ENCODE data around the gene SMPX. TPM values are rescaled to one million over a fixed set of nuclear protein-coding genes. Genes with fewer than 3 reads are reported as not detected.

Gene SMPX
- total and polyA plus RNA-seq, 2 donors (not counting 1 experiment from before 2014, with no cell fraction given): not detected

DNA sequence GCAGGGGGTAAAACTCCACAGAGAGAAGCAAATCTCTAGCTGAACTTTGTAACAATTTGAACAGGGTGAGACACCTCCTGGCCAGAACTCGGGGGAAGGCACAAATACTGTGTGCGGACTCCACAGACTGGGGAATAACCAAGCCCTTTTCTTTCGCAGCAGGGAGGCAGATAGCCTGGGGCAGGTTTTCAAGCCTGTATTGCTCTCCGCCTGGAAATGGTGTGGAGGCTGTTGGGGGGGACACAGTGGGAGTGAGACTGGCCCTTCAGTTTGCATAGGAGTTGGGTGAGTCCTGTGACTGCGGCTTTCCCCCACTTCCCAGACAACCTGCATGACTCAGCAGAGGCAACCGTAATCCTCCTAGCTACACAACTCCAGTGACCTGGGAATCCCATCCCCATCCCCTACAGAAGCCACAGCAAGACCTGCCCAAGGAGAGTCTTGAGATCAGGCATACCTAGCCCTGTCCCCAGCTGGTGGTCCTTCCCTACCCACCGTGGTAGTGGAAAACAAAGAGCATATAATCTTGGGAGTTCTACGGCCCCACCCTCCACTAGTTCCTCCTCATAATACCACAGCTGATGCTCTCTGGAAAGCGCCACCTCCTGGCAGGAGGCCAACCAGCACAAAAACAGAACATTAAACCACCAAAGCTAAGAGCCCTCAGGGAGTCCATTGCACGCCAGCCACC is 12.9 kb upstream of the SMPX start:
- Histone ChIP-seq H3K36me3 (ENCODE audit: control insufficient read depth, insufficient read depth, low read length) (no peaks in the 10 kb centered on the region), H3K27me3 (ENCODE audit: control insufficient read depth, insufficient read depth, low read length) (no peaks in the 10 kb centered on the region), H3K4me3 (replicated peaks in 1 of 4; ENCODE audit: control extremely low read depth in 1 of 4, insufficient read depth in 1 of 4, low read depth in 3 of 4, low read length in 4 of 4) (no peak overlapping the region), H3K4me2 (ENCODE audit: extremely low read depth, insufficient read depth, low read length) (no peak overlapping the region), H3K79me2 (ENCODE audit: control insufficient read depth, insufficient read depth, low read length) (no peaks in the 10 kb centered on the region), H4K20me1 (ENCODE audit: control insufficient read depth, extremely low read depth, insufficient read depth, low read length) (no peaks in the 10 kb centered on the region), H2AFZ (ENCODE audit: low read length) (no peak overlapping the region), H3K4me1 (ENCODE audit: control insufficient read depth, extremely low read depth, insufficient read depth, low read length) (no peaks in the 10 kb centered on the region), H3K27ac (ENCODE audit: insufficient read depth, low read length) (no peak overlapping the region), H3K9me3 (ENCODE audit: control insufficient read depth, insufficient read depth, low read depth, low read length) (no peaks in the 10 kb centered on the region), H3K9ac (ENCODE audit: insufficient read depth, low read length) (no peak overlapping the region)
- TF ChIP-seq CTCF (conservative IDR thresholded peaks at IDR 0.05 in 1 of 2, IDR thresholded peaks at IDR 0.05 in 1 of 2; ENCODE audit: low read depth in 1 of 2, low read length in 2 of 2): no peak
- no peak for TF ChIP-seq EZH2 (IDR thresholded peaks at IDR 0.05; ENCODE audit: low read length, missing control alignments)
- peak in 1 of 2 donors; percentile 14 for DNase-seq (ENCODE audit: low read depth in 2 of 2)

DNA sequence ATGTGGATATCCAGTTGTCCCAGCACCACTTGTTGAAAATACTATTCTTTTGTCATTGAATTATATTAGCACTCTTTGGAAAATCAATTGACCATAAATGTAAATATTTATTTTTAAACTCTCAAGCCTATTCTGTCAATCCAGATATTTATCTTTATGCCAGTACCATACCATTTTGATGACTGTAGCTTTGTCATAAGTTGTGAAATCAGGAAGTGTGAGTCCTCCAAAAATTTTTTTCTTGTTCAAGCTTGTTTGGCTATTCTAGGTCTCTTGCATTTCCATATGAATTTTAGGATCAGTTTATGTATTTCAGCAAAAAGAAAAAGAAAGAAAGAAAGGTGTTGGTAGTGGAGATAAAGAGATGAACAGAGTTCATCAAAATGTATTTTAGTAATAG is 8.2 kb upstream of the SMPX start:
- Histone ChIP-seq H3K4me1 (ENCODE audit: control insufficient read depth, extremely low read depth, insufficient read depth, low read length) (no peaks in the 10 kb centered on the region), H3K9ac (ENCODE audit: insufficient read depth, low read length) (no peak overlapping the region), H3K9me3 (ENCODE audit: control insufficient read depth, insufficient read depth, low read depth, low read length) (no peaks in the 10 kb centered on the region), H2AFZ (ENCODE audit: low read length) (no peak overlapping the region), H3K79me2 (ENCODE audit: control insufficient read depth, insufficient read depth, low read length) (no peaks in the 10 kb centered on the region), H3K36me3 (ENCODE audit: control insufficient read depth, insufficient read depth, low read length) (no peaks in the 10 kb centered on the region), H3K27me3 (ENCODE audit: control insufficient read depth, insufficient read depth, low read length) (no peaks in the 10 kb centered on the region), H3K4me2 (ENCODE audit: extremely low read depth, insufficient read depth, low read length) (no peak overlapping the region), H4K20me1 (ENCODE audit: control insufficient read depth, extremely low read depth, insufficient read depth, low read length) (no peaks in the 10 kb centered on the region), H3K27ac (ENCODE audit: insufficient read depth, low read length) (no peak overlapping the region), H3K4me3 (replicated peaks in 1 of 4; ENCODE audit: control extremely low read depth in 1 of 4, insufficient read depth in 1 of 4, low read depth in 3 of 4, low read length in 4 of 4) (no peak overlapping the region)
- TF ChIP-seq CTCF (conservative IDR thresholded peaks at IDR 0.05 in 1 of 2, IDR thresholded peaks at IDR 0.05 in 1 of 2; ENCODE audit: low read depth in 1 of 2, low read length in 2 of 2) (no peak), EZH2 (IDR thresholded peaks at IDR 0.05; ENCODE audit: low read length, missing control alignments) (no peak)
- no peak for DNase-seq (ENCODE audit: low read depth in 2 of 2)

- no peak overlapping the region for H3K27ac ChIP-seq (ENCODE audit: insufficient read depth, low read length)
- H3K9me3 ChIP-seq (ENCODE audit: control insufficient read depth, insufficient read depth, low read depth, low read length): no peaks in the 10 kb centered on the region
- TF ChIP-seq EZH2 (IDR thresholded peaks at IDR 0.05; ENCODE audit: low read length, missing control alignments) (no peak), CTCF (conservative IDR thresholded peaks at IDR 0.05 in 1 of 2, IDR thresholded peaks at IDR 0.05 in 1 of 2; ENCODE audit: low read depth in 1 of 2, low read length in 2 of 2) (no peak)
- no peak overlapping the region for H3K9ac ChIP-seq (ENCODE audit: insufficient read depth, low read length)
- peaks cover 2% of the 10 kb centered on the region for H3K27me3 ChIP-seq (ENCODE audit: control insufficient read depth, insufficient read depth, low read length)
- no peaks in the 10 kb centered on the region for H3K4me1 ChIP-seq (ENCODE audit: control insufficient read depth, extremely low read depth, insufficient read depth, low read length)
- no peaks in the 10 kb centered on the region for H3K36me3 ChIP-seq (ENCODE audit: control insufficient read depth, insufficient read depth, low read length)
- H3K4me3 ChIP-seq (replicated peaks in 1 of 4; ENCODE audit: control extremely low read depth in 1 of 4, insufficient read depth in 1 of 4, low read depth in 3 of 4, low read length in 4 of 4): no peak overlapping the region
- no peak for DNase-seq (ENCODE audit: low read depth in 2 of 2)
- no peaks in the 10 kb centered on the region for H4K20me1 ChIP-seq (ENCODE audit: control insufficient read depth, extremely low read depth, insufficient read depth, low read length)
- no peak overlapping the region for H2AFZ ChIP-seq (ENCODE audit: low read length)
- H3K4me2 ChIP-seq (ENCODE audit: extremely low read depth, insufficient read depth, low read length): no peak overlapping the region
- no peaks in the 10 kb centered on the region for H3K79me2 ChIP-seq (ENCODE audit: control insufficient read depth, insufficient read depth, low read length)
Observed at GRCh38 chrX:21764008-21764407, 6.1 kb upstream of the SMPX start.

Data from fibroblast of lung (primary cell).